ENCODE measurements around the gene MZB1.

GRCh38 chr5:139383993-139384590 is 5.6 kb downstream of the MZB1 start:
- no peak for TF ChIP-seq POLR2AphosphoS5 (IDR thresholded peaks at IDR 0.05)
- TF ChIP-seq REST (IDR thresholded peaks at IDR 0.05; ENCODE audit: borderline replicate concordance) = no peak
- no peak for TF ChIP-seq CTCF (IDR thresholded peaks at IDR 0.05; ENCODE audit: poor library complexity, severe bottlenecking)
- no peak for TF ChIP-seq RAD21 (conservative IDR thresholded peaks at IDR 0.05)
- TF ChIP-seq EP300 (conservative IDR thresholded peaks at IDR 0.05; ENCODE audit: poor library complexity, severe bottlenecking) = no peak
- no peak for TF ChIP-seq TAF1 (IDR thresholded peaks at IDR 0.05; ENCODE audit: low read depth)
- TF ChIP-seq EZH2 (IDR thresholded peaks at IDR 0.05; ENCODE audit: borderline replicate concordance, insufficient read depth, low read length, poor library complexity, severe bottlenecking) = no peak
- no peak for TF ChIP-seq SMC3 (conservative IDR thresholded peaks at IDR 0.05; ENCODE audit: poor library complexity)

All from neural cell (in vitro differentiated cells).